Measurements from ENCODE around the gene CABYR.

Gene CABYR

DNA sequence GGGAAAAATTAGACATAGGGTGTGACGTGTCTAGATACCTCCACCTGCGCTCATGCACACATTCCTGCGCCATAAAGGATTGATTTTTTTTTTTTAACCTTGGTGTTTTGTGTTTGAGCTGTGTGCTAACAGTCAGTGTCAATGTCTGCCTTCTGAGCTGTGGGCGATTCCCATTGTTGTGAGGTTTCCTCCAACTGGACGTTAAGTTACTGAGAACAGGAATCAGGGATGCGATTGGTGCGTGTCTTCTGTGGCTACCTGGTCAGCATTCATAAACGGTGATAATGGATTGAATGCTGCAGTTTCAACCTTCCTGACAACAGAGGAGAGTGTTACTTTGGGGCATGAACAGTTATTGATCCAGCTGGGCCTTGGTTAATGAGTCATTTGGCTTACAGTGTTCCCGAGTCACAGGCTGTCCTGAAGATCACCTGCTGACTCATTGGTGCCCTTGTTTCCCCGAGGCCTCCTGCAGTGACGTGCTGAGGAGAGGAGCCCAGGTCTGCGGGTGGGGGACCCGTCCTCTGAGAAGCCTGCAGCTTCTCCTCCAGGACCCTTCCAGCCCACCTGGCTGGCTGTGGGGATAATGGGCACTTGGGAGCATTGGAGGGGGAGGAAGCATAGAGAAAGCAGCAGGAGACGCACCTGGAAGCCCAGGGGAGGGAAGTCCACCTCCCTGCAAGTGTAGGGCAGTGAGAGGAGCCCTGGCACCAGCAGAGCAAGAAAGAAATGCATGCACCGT lies 25.8 kb upstream of the CABYR start:
- in situ Hi-C loops (cut with MboI; ENCODE audit: low sequenced_read_pairs, unreplicated experiment) = loop anchor here (10.0 kb wide), 1 partner anchor 288 kb away; no protein-coding TSS in a partner anchor
- DNase-seq (ENCODE audit: low spot score) = no peak

DNA sequence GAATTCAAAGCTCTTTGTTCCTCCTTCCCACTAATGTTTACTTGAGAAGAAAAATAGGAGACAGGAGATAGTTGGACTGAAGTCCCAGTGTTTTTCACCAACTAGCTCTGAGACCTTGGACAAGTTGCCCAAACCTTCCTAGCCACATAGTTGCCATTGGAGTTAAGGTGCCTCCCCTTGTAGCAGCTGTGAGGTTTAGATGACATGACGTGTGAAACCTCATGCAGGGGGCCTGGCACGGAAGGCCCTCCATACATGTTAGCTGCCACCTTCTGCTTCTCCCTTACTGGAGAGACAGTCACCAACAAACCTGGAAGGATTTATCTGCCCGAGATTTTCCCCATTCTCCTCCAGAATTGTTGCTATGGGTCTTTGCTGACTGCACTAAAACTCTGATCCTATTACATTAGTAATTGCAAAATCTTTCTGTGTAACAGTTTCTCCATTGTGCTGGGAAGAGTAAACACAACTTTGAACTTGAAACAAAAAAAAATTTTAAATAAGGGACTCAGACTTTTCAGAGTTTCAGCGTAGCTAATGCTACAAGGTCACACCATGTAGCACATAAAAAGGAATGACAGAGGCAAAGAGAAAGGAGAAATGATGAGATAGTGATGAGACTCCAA lies 23.8 kb upstream of the CABYR start:
- TF ChIP-seq, protein P1, sequence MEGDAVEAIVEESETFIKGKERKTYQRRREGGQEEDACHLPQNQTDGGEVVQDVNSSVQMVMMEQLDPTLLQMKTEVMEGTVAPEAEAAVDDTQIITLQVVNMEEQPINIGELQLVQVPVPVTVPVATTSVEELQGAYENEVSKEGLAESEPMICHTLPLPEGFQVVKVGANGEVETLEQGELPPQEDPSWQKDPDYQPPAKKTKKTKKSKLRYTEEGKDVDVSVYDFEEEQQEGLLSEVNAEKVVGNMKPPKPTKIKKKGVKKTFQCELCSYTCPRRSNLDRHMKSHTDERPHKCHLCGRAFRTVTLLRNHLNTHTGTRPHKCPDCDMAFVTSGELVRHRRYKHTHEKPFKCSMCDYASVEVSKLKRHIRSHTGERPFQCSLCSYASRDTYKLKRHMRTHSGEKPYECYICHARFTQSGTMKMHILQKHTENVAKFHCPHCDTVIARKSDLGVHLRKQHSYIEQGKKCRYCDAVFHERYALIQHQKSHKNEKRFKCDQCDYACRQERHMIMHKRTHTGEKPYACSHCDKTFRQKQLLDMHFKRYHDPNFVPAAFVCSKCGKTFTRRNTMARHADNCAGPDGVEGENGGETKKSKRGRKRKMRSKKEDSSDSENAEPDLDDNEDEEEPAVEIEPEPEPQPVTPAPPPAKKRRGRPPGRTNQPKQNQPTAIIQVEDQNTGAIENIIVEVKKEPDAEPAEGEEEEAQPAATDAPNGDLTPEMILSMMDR (IDR thresholded peaks at IDR 0.05; ENCODE audit: borderline replicate concordance, control extremely low read depth, extremely low read depth, insufficient read depth, missing control alignments) = no peak
- in situ Hi-C loops (cut with MboI; ENCODE audit: low sequenced_read_pairs, unreplicated experiment) = loop anchor here (10.0 kb wide), 1 partner anchor 290 kb away; no protein-coding TSS in a partner anchor
- no peak for DNase-seq (ENCODE audit: low spot score)

More for the DNA sequence above, 25.8 kb upstream of the CABYR start:
- TF ChIP-seq, protein P1 (IDR thresholded peaks at IDR 0.05; ENCODE audit: borderline replicate concordance, control extremely low read depth, extremely low read depth, insufficient read depth, missing control alignments) = no peak

DNA sequence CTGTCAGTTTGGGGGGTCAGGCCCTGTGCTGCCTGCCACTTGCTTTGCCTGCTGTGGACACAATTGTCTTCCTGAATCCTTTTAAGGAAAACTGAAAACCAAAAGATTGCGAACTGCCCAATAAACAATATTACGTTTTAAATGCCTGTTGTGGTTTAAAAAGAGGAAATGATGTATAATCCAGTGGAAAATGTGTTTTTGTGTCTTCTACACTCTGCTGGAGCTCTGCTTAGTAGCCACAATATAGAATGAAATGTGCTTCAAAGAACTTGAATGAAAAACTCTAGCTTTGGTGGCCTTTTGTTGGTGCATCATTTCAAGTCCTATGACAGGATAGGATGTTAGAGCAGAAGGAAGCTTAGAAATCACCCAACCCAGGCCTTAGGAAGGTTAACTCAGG lies 23.2 kb upstream of the CABYR start:
- in situ Hi-C loops (cut with MboI; ENCODE audit: low sequenced_read_pairs, unreplicated experiment) = loop anchor here (10.0 kb wide), 1 partner anchor 291 kb away; no protein-coding TSS in a partner anchor
- TF ChIP-seq, protein P1 (IDR thresholded peaks at IDR 0.05; ENCODE audit: borderline replicate concordance, control extremely low read depth, extremely low read depth, insufficient read depth, missing control alignments) = no peak

DNA sequence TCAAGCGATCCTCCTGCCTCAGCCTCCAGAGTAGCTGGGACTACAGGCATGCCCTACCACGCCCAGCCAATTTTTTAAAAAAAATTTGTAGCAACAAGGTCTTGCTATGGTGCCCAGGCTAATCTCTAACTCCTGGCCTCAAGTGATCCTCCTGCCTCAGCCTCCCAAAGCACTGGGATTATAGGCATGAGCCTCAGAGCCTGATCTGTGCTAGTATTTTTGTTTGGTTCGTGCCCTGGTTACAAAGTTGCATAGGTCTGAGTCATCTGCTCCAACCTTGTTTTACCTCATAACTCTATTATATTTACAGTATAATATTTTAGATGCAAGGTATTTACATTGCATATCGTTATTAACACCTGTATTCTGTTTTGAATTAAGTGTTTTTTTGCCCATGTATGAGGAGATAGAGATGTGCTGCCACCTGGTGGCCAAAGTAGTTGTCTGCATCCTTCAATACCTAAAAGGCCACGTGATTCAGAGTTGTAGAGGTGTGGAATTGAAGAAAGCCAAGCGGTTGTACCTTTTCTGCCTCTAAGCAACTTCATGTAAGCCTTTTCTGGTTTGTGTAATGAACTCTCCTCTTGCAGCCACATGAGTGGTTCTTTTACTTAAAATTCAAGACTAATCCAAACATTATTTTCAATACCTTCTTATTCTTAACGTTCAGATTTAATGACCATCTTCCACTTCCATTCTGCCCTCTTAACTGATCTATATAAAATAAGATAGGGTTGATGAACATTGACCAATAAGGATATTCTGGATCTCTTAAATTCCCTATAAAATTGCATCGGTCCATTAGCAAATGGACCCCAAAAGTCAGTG lies 19.9 kb upstream of the CABYR start:
- in situ Hi-C loops (cut with MboI; ENCODE audit: low sequenced_read_pairs, unreplicated experiment) = loop anchor here (10.0 kb wide), 1 partner anchor 294 kb away; no protein-coding TSS in a partner anchor
- peak; percentile 64 for DNase-seq (ENCODE audit: low spot score)
- TF ChIP-seq, protein P1 (IDR thresholded peaks at IDR 0.05; ENCODE audit: borderline replicate concordance, control extremely low read depth, extremely low read depth, insufficient read depth, missing control alignments) = peak; percentile 82

More for the DNA sequence above, 23.2 kb upstream of the CABYR start:
- DNase-seq (ENCODE audit: low spot score) = no peak

DNA sequence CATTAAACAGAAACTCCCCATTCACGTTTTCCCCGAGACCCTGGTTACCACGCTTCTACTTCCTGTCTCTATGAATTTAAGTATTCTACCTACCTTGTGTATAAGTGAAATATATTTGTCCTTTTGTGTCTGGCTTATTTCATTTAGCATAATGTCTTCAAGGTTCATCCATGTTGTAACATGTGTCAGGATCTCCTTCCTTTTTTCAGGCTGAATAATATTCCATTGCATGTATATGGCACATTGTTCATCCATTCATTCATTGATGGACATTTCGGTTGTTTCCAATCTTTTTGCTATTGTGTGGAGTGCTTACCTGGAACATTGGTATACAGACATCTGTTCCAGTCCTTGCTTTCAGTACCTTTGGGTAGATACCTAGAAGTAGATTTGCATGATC lies 18.2 kb upstream of the CABYR start:
- TF ChIP-seq, protein P1 (IDR thresholded peaks at IDR 0.05; ENCODE audit: borderline replicate concordance, control extremely low read depth, extremely low read depth, insufficient read depth, missing control alignments) = no peak
- in situ Hi-C loops (cut with MboI; ENCODE audit: low sequenced_read_pairs, unreplicated experiment) = loop anchor here (10.0 kb wide), 2 partner anchors 106 to 496 kb away; partner anchors contain the start of gene TTC39C
- DNase-seq (ENCODE audit: low spot score) = no peak

DNA sequence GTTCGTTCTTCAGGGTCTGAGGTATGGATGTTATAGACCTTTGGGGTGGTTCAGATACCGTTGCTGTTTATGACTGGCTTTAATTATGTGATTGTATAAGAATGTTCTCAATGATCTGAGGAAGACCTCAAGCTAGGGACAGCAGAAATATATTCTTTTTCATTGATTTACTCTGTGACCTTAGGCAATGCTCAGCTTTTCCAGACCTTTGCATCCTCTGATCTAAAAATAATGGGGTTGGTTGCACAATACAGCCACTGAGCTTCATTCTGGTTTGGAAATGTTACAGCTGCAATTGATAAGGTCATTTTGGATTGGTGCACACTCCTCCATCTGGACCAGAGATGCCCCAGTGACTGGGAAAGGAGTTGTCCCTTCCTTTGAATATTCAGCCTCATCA lies 17.2 kb upstream of the CABYR start:
- no peak for DNase-seq (ENCODE audit: low spot score)
- in situ Hi-C loops (cut with MboI; ENCODE audit: low sequenced_read_pairs, unreplicated experiment) = loop anchor here (10.0 kb wide), 2 partner anchors 107 to 497 kb away; partner anchors contain the start of gene TTC39C
- TF ChIP-seq, protein P1 (IDR thresholded peaks at IDR 0.05; ENCODE audit: borderline replicate concordance, control extremely low read depth, extremely low read depth, insufficient read depth, missing control alignments) = no peak
